Measurements from ENCODE around the gene NEO1.
A peak's percentile ranks its signal among the peaks of the same experiment; 100 is the strongest.

The NEO1 gene
- total RNA-seq: 11.5 to 38.6 (median 19.5) reads per million in 9 experiments

DNA sequence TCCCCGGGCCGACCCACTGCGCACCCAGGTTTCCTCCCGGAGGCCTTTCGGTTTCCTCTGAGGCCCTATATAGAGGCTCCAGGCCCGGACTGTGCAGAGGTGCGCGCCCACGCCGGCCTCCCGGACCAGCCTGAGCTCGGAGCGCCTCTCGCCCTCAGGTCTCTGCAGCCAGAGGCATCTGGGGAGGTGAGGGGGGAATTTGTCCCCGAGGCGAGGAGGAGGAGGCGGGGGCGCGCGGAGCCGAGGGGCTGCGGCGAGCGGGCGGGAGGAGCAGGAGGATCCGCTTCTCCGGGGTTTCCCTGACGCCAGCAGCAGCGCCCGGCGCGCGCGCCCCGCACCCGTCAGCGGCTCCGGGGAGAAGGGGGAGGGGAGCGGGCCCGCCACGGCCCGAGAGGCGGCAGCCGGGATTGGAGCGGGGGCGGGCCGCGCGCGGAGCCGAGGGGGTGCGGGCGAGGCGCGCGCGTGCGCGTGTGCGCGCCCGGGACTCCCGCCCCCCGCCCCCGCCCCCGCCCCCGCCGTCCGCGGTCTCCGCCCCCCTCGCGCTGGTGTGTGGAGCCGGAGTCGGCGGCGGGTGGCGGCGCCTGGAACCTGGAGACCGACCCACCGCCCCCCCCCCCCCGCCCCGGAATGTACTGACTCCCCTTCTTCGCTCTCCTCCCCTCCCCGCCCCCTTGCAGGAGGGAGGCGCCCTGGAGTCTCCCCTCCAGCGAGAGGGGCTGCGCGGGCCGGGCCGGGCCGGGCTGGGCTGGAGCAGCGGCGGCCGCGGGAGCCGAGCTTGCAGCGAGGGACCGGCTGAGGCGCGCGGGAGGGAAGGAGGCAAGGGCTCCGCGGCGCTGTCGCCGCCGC is at the start of gene NEO1:
Gene NEO1, plus strand, starts transcription at position 657 of the 846 bp plus-strand sequence. CDS start 213 bp downstream, outside the sequence.
- peak; percentile 77 to 85 (median 80) for DNase-seq
- peak within 1 kb of the TSS; percentile 70 to 77 for H3K27ac Mint-ChIP-seq
- peaks cover 0 to 6% of the 10 kb centered on the region in 2 donors for H3K27me3 Mint-ChIP-seq

DNA sequence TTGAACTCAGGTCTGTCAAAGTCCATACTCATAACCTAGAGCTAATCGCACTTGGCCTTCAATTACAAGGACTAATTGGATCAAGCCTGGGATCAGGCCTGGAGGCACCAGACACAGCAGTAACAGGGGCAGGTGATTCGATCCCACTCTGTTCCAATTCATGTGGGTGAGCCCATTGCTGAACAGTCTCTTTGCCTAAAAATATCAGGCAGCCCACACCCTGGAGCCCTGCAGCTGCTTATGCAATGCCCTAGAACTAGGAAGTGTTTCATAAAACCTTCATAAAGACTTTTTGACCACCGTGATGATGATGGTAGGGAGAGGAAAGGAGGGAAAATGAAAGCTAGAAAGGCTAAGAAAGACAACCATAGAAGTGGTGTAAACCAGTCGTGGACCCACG is 47.8 kb upstream of the NEO1 start:
- ATAC-seq (replicated peaks): no peak
- no peak for DNase-seq
- no peaks in the 10 kb centered on the region for H3K9me3 Mint-ChIP-seq
- H3K36me3 Mint-ChIP-seq (ENCODE audit: insufficient read depth): no peaks in the 10 kb centered on the region
- H3K4me3 Mint-ChIP-seq: no peak overlapping the region
- peaks cover 22 to 38% of the 10 kb centered on the region in 2 donors for H3K27me3 Mint-ChIP-seq
- no peak overlapping the region for H3K27ac Mint-ChIP-seq
- peaks cover 0 to 2% of the 10 kb centered on the region in 2 donors for H3K4me1 Mint-ChIP-seq (ENCODE audit: low read depth in 2 of 2)

More for the DNA sequence above, at the start of gene NEO1:
- H3K36me3 Mint-ChIP-seq (ENCODE audit: insufficient read depth): peaks cover 4% of the 10 kb centered on the region
- ATAC-seq (replicated peaks): peak; percentile 76
- H3K4me1 Mint-ChIP-seq (ENCODE audit: low read depth in 2 of 2): peaks cover 5 to 11% of the 10 kb centered on the region in 2 donors
- peak within 1 kb of the TSS; percentile 86 to 88 for H3K4me3 Mint-ChIP-seq
- no peaks in the 10 kb centered on the region for H3K9me3 Mint-ChIP-seq

- H3K4me3 Mint-ChIP-seq: no peak overlapping the region
- no peaks in the 10 kb centered on the region for H3K36me3 Mint-ChIP-seq (ENCODE audit: insufficient read depth)
- H3K9me3 Mint-ChIP-seq: no peaks in the 10 kb centered on the region
- H3K27me3 Mint-ChIP-seq: peaks cover 25 to 39% of the 10 kb centered on the region in 2 donors
- no peak overlapping the region for H3K27ac Mint-ChIP-seq
- no peak for DNase-seq
- H3K4me1 Mint-ChIP-seq (ENCODE audit: low read depth in 2 of 2): peaks cover 0 to 2% of the 10 kb centered on the region in 2 donors
- no peak for ATAC-seq (replicated peaks)
These were observed 47.2 kb upstream of the NEO1 start for GRCh38 chr15:73005032-73005431.

DNA sequence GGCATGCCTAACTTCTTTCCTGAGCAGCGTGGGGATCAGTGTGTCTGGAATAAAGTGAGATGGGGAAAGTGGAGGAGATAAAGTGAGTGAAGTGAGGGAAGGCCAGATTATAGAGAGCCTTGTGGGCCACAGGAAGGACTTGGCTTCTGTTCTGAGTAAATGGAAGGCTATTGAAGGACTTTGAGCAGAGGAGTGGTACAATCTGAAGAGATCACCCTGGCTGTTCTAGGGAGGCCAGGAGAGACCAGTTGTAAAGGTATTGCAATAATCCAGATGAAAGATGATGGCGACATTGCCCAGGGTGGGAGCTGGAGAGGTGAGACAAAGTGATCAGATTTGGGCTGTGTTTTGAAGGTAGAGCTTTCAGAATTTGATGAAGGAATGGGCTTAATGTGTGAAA is 46.8 kb upstream of the NEO1 start:
- DNase-seq: no peak
- Mint-ChIP-seq H3K27me3 (peaks cover 25 to 39% of the 10 kb centered on the region in 2 donors), H3K4me1 (ENCODE audit: low read depth in 2 of 2) (peaks cover 0 to 2% of the 10 kb centered on the region in 2 donors), H3K9me3 (no peaks in the 10 kb centered on the region), H3K4me3 (no peak overlapping the region), H3K36me3 (ENCODE audit: insufficient read depth) (no peaks in the 10 kb centered on the region), H3K27ac (no peak overlapping the region)
- ATAC-seq (replicated peaks): no peak

GRCh38 chr15:73006523-73006922 is 45.7 kb upstream of the NEO1 start:
- ATAC-seq (replicated peaks): no peak
- H3K9me3 Mint-ChIP-seq: no peaks in the 10 kb centered on the region
- DNase-seq: no peak
- H3K4me1 Mint-ChIP-seq (ENCODE audit: low read depth in 2 of 2): peaks cover 0 to 2% of the 10 kb centered on the region in 2 donors
- H3K4me3 Mint-ChIP-seq: no peak overlapping the region
- no peak overlapping the region for H3K27ac Mint-ChIP-seq
- H3K36me3 Mint-ChIP-seq (ENCODE audit: insufficient read depth): no peaks in the 10 kb centered on the region
- H3K27me3 Mint-ChIP-seq: peaks cover 25 to 39% of the 10 kb centered on the region in 2 donors

GRCh38 chr15:73009066-73010056 is 42.9 kb upstream of the NEO1 start:
- no peaks in the 10 kb centered on the region for H3K9me3 Mint-ChIP-seq
- H3K4me3 Mint-ChIP-seq: no peak overlapping the region
- DNase-seq (no peak), ATAC-seq (replicated peaks) (no peak)
- H3K27ac Mint-ChIP-seq: no peak overlapping the region
- H3K27me3 Mint-ChIP-seq: peaks cover 25 to 39% of the 10 kb centered on the region in 2 donors
- no peaks in the 10 kb centered on the region for H3K36me3 Mint-ChIP-seq (ENCODE audit: insufficient read depth)
- H3K4me1 Mint-ChIP-seq (ENCODE audit: low read depth in 2 of 2): peaks cover 0 to 2% of the 10 kb centered on the region in 2 donors

DNA sequence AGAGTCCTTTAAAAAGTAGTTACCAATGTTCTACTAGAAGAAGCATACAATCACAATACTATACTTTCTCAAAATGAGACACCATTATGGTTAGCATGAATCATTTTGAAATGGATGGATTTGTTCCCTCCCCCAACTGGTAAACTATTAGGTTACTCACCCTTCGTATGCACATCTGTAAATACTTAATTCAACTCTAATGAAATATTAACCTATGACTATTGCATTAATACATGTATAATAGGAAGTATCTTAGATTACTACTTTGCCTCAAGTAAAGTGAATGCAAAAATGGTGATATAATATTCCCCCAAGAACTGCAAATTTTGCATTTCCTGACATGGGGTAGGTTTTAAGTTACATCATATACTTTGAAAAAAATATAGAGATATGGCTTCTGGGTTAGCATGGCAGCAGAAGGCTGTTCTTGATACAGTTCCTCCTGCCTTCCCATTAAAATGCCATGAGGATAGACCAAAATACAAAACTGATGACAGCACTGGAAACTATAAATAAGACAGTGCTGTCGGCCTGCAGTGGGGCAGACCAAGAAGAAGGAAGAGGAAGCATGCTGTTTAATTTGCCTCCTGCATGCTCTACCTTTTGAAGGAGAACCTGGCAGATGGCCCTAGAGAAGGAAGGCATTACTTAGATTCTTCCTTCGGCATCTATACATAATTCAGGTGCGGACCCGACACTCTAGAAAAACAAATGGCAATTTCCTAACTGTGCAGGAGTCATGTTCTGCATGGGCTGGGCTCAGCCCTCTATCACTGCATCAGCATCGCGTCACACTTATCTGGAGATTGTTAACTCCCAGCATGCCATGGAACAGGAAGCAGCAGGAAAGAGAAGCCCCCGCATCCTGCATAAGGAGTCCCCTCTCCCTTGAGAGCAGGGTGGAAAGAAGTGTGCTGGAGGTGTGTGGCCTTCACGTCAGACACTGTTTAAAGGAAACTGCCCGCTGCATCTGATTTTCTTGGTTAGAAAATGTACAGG is 41.8 kb upstream of the NEO1 start:
- Mint-ChIP-seq H3K27ac (no peak overlapping the region), H3K4me3 (no peak overlapping the region), H3K4me1 (ENCODE audit: low read depth in 2 of 2) (peaks cover 0 to 4% of the 10 kb centered on the region in 2 donors), H3K27me3 (peaks cover 25 to 29% of the 10 kb centered on the region in 2 donors), H3K9me3 (no peaks in the 10 kb centered on the region), H3K36me3 (ENCODE audit: insufficient read depth) (no peaks in the 10 kb centered on the region)
- DNase-seq: no peak
- no peak for ATAC-seq (replicated peaks)

- H3K4me1 Mint-ChIP-seq (ENCODE audit: low read depth in 2 of 2): peaks cover 0 to 5% of the 10 kb centered on the region in 2 donors
- peaks cover 0 to 16% of the 10 kb centered on the region in 2 donors for H3K27me3 Mint-ChIP-seq
- no peaks in the 10 kb centered on the region for H3K36me3 Mint-ChIP-seq (ENCODE audit: insufficient read depth)
- ATAC-seq (replicated peaks) (no peak), DNase-seq (no peak)
- no peaks in the 10 kb centered on the region for H3K9me3 Mint-ChIP-seq
- H3K4me3 Mint-ChIP-seq: no peak overlapping the region
- no peak overlapping the region for H3K27ac Mint-ChIP-seq
These were observed 37.4 kb upstream of the NEO1 start for GRCh38 chr15:73014904-73015303.

DNA sequence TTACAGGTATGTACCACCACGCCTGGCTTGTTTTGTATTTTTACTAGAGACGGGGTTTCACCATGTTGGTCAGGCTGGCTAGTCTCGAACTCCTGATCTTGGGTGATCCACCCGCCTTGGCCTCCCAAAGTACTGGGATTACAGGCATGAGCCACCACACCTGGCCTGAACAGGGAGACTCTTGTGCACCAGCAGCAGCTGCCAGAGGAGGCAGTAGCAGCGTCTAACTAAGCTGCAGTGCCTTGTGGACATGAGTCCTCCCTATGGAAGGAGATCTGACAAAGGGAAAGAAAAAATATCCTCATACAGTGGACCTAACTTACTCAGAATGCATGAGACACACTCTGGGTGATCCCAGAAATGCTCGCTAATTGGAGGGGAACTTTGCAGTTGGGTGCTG is 36.8 kb upstream of the NEO1 start:
- H3K27me3 Mint-ChIP-seq: peaks cover 3 to 20% of the 10 kb centered on the region in 2 donors
- H3K9me3 Mint-ChIP-seq: no peaks in the 10 kb centered on the region
- no peak for ATAC-seq (replicated peaks)
- DNase-seq: no peak
- no peaks in the 10 kb centered on the region for H3K36me3 Mint-ChIP-seq (ENCODE audit: insufficient read depth)
- H3K4me1 Mint-ChIP-seq (ENCODE audit: low read depth in 2 of 2): peaks cover 0 to 5% of the 10 kb centered on the region in 2 donors
- H3K4me3 Mint-ChIP-seq: no peak overlapping the region
- no peak overlapping the region for H3K27ac Mint-ChIP-seq

GRCh38 chr15:73017987-73018386 is 34.3 kb upstream of the NEO1 start:
- Mint-ChIP-seq H3K9me3 (no peaks in the 10 kb centered on the region), H3K4me1 (ENCODE audit: low read depth in 2 of 2) (peaks cover 0 to 5% of the 10 kb centered on the region in 2 donors), H3K27me3 (peaks cover 14 to 45% of the 10 kb centered on the region in 2 donors), H3K27ac (no peak overlapping the region), H3K36me3 (ENCODE audit: insufficient read depth) (no peaks in the 10 kb centered on the region), H3K4me3 (no peak overlapping the region)
- DNase-seq (no peak), ATAC-seq (replicated peaks) (no peak)

DNA sequence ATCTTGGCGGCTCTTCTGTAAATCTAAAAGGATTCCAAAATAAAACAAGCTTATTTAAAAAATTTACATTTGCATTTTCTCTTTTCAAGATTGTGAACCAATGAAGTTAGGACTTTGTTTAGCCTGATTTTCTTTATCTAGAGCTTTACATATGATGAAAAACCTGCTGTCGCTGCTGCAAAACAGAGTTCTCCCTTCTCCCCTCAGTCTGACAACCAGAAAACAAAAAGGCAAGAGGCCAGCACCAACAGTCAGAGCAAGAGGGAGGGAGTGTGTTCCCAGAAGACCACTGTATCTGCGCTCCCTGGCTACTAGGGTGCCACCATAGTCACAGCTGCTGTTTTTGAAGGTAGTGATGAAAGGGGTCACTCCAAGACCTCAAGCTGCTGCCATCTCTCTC is 33.1 kb upstream of the NEO1 start:
- Mint-ChIP-seq H3K4me3 (no peak overlapping the region), H3K27me3 (peaks cover 14 to 47% of the 10 kb centered on the region in 2 donors), H3K36me3 (ENCODE audit: insufficient read depth) (no peaks in the 10 kb centered on the region), H3K9me3 (no peaks in the 10 kb centered on the region), H3K4me1 (ENCODE audit: low read depth in 2 of 2) (peaks cover 0 to 5% of the 10 kb centered on the region in 2 donors), H3K27ac (no peak overlapping the region)
- ATAC-seq (replicated peaks): no peak
- DNase-seq: no peak

DNA sequence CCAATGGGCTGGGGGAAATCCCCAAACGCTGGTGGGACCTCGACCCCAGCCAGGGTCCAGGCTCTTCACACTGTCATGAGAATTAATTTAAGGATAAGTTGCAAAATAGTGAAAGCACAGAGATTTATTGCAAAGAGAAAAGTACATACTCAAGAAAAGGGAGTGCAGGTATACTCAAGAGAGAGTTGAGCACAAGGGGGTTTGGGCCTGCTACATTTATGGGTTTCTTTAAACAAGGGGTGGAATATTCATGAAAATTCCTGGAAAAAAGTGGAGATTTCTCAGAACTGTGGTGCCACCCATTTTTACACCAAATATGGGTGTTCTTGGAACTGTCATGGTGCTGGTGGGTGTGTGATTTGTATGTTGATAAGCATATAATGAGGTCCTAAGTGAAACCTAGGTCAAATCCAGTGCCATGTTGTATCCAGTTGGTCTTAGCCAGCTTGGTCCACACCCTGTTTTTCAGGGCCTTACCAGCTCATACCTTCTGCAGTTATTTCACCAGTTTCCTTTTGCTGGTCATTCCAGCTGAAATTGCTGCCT is 32.6 kb upstream of the NEO1 start:
- H3K4me3 Mint-ChIP-seq: no peak overlapping the region
- no peaks in the 10 kb centered on the region for H3K9me3 Mint-ChIP-seq
- DNase-seq: no peak
- peaks cover 0 to 5% of the 10 kb centered on the region in 2 donors for H3K4me1 Mint-ChIP-seq (ENCODE audit: low read depth in 2 of 2)
- ATAC-seq (replicated peaks): no peak
- no peak overlapping the region for H3K27ac Mint-ChIP-seq
- H3K27me3 Mint-ChIP-seq: peaks cover 14 to 47% of the 10 kb centered on the region in 2 donors
- no peaks in the 10 kb centered on the region for H3K36me3 Mint-ChIP-seq (ENCODE audit: insufficient read depth)
